Sigmoid colon (tissue), 4 donors: Measurements from ENCODE around the gene TAF5L.

Experiments
- EP300 ChIP-seq, 4 donors: sonication (generic); formaldehyde crosslinking; IDR thresholded peaks; one replicate each; pipeline ENCODE4 v1.6.1; 2017; ENCODE audit warnings: antibody characterized with exemption in 4 of 4
- POLR2A ChIP-seq, 2 donors: fragments of 450-650 bp; IDR thresholded peaks; one replicate each; pipeline ENCODE4 v1.6.1; 2016; ENCODE audit warnings: antibody characterized with exemption in 2 of 2, mild to moderate bottlenecking in 2 of 2, moderate library complexity in 2 of 2
- POLR2AphosphoS5 ChIP-seq, 4 donors: sonication (generic); formaldehyde crosslinking; IDR thresholded peaks; one replicate each; pipeline ENCODE4 v1.6.1; 2017; ENCODE audit warnings: antibody characterized with exemption in 4 of 4
- TF ChIP-seq, protein P1 (sequence below), 4 experiments: fragments of 450-650 bp in 3 of 4; fragments of 200-600 bp in 1 of 4; IDR thresholded peaks; one replicate each; pipeline ENCODE4 v1.5.1; 2016 to 2019; ENCODE audit warnings: antibody characterized with exemption in 4 of 4, mild to moderate bottlenecking in 3 of 4, moderate library complexity in 2 of 4

DNA sequence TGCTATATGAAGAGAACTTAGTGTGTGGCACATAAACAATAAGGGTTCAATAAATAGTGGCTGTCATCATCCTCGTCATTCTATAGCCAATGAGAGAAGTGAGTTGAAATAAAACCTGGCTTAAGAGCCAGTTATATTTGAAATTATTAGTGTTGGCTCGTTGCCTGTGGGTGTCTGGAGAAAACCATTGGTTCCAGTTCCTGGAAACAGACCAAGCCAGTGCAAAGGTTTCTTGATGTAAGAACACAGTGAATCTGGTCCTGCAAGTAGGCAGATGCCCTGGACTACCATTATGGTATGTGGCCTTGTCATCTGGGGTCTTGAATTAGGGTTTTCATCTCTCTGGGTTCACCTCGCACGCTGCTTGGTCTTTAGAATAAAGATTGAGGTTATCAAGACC, 43.4 kb upstream of the TAF5L start:
- TF ChIP-seq, protein P1, sequence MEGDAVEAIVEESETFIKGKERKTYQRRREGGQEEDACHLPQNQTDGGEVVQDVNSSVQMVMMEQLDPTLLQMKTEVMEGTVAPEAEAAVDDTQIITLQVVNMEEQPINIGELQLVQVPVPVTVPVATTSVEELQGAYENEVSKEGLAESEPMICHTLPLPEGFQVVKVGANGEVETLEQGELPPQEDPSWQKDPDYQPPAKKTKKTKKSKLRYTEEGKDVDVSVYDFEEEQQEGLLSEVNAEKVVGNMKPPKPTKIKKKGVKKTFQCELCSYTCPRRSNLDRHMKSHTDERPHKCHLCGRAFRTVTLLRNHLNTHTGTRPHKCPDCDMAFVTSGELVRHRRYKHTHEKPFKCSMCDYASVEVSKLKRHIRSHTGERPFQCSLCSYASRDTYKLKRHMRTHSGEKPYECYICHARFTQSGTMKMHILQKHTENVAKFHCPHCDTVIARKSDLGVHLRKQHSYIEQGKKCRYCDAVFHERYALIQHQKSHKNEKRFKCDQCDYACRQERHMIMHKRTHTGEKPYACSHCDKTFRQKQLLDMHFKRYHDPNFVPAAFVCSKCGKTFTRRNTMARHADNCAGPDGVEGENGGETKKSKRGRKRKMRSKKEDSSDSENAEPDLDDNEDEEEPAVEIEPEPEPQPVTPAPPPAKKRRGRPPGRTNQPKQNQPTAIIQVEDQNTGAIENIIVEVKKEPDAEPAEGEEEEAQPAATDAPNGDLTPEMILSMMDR (IDR thresholded peaks at IDR 0.05) = no peak
- TF ChIP-seq POLR2A (IDR thresholded peaks at IDR 0.05) (no peak), POLR2AphosphoS5 (IDR thresholded peaks at IDR 0.05) (no peak), EP300 (IDR thresholded peaks at IDR 0.05) (no peak)
